SK-N-SH treated with all-trans-retinoic acid at 6 μM for 48 hours (cell line): ENCODE results near the gene TFAM.

Source experiments
- ATAC-seq: fragments of 200-7000 bp; cut with Tn5 transposase; 3 replicates; pipeline ENCODE4 v1.9.1; 2020; ENCODE audit warnings: mild to moderate bottlenecking, moderate library complexity
- ARNTL ChIP-seq: fragments of 450-650 bp; formaldehyde crosslinking; IDR thresholded peaks from 2 replicates; pipeline ENCODE4 v1.5.0; 2020; ENCODE audit warnings: low read depth, mild to moderate bottlenecking, moderate library complexity, borderline replicate concordance
- BACH2 ChIP-seq: fragments of 250-450 bp; sonication (Bioruptor Pico); IDR thresholded peaks from 2 replicates; pipeline ENCODE4 v1.9.0; 2021; ENCODE audit warnings: mild to moderate bottlenecking, borderline replicate concordance
- CSDC2 ChIP-seq: fragments of 250-450 bp; sonication (Bioruptor Pico); IDR thresholded peaks from 2 replicates; pipeline ENCODE4 v1.5.0; 2020; ENCODE audit warnings: mild to moderate bottlenecking, moderate library complexity
- CSRNP3 ChIP-seq: fragments of 250-450 bp; sonication (Bioruptor Pico); IDR thresholded peaks from 2 replicates; pipeline ENCODE4 v1.5.1; 2021; ENCODE audit warnings: mild to moderate bottlenecking, moderate library complexity
- ESRRG ChIP-seq: fragments of 250-450 bp; sonication (Bioruptor Pico); IDR thresholded peaks from 2 replicates; pipeline ENCODE4 v1.6.1; 2021; ENCODE audit warnings: mild to moderate bottlenecking
- GLIS3 ChIP-seq: fragments of 250-450 bp; sonication (Bioruptor Pico); IDR thresholded peaks from 2 replicates; pipeline ENCODE4 v1.5.0; 2020; ENCODE audit warnings: mild to moderate bottlenecking, moderate library complexity
- ISL1 ChIP-seq: fragments of 250-450 bp; sonication (Bioruptor Pico); IDR thresholded peaks from 2 replicates; pipeline ENCODE4 v2.1.2; 2022; ENCODE audit warnings: mild to moderate bottlenecking, moderate library complexity
- OSR1 ChIP-seq: fragments of 250-450 bp; sonication (Bioruptor Pico); IDR thresholded peaks from 2 replicates; pipeline ENCODE4 v1.8.0; 2022; ENCODE audit warnings: moderate library complexity, mild to moderate bottlenecking, inconsistent platforms
- POU6F1 ChIP-seq: fragments of 250-450 bp; sonication (Bioruptor Pico); IDR thresholded peaks from 2 replicates; pipeline ENCODE4 v1.8.0; 2021; ENCODE audit warnings: low read depth, mild to moderate bottlenecking, moderate library complexity, borderline replicate concordance
- RARB ChIP-seq: fragments of 250-450 bp; sonication (Bioruptor Pico); IDR thresholded peaks from 2 replicates; pipeline ENCODE4 v1.8.0; 2021; ENCODE audit warnings: mild to moderate bottlenecking, moderate library complexity
- SNAI2 ChIP-seq: fragments of 250-450 bp; sonication (Bioruptor Pico); IDR thresholded peaks from 2 replicates; pipeline ENCODE4 v1.5.0; 2020; ENCODE audit warnings: mild to moderate bottlenecking, moderate library complexity
- TCF4 ChIP-seq: fragments of 250-450 bp; sonication (Bioruptor Pico); IDR thresholded peaks from 2 replicates; pipeline ENCODE4 v1.8.0; 2021; ENCODE audit warnings: mild to moderate bottlenecking, moderate library complexity, borderline replicate concordance
- TOX ChIP-seq: fragments of 250-450 bp; sonication (Bioruptor Pico); IDR thresholded peaks from 2 replicates; pipeline ENCODE4 v1.8.0; 2021; ENCODE audit warnings: mild to moderate bottlenecking, moderate library complexity, borderline replicate concordance
- TSHZ2 ChIP-seq: fragments of 250-450 bp; sonication (Bioruptor Pico); IDR thresholded peaks from 2 replicates; pipeline ENCODE4 v1.5.0; 2020; ENCODE audit warnings: mild to moderate bottlenecking, moderate library complexity
- ZC3H10 ChIP-seq: fragments of 250-450 bp; sonication (Bioruptor Pico); IDR thresholded peaks from 2 replicates; pipeline ENCODE4 v1.5.1; 2021; ENCODE audit warnings: mild to moderate bottlenecking, moderate library complexity
- ZFP30 ChIP-seq: fragments of 450-650 bp; formaldehyde crosslinking; IDR thresholded peaks from 2 replicates; pipeline ENCODE4 v1.5.0; 2022; ENCODE audit warnings: mild to moderate bottlenecking, moderate library complexity
- ZNF565 ChIP-seq: fragments of 450-650 bp; formaldehyde crosslinking; conservative IDR thresholded peaks from 2 replicates; pipeline ENCODE4 v1.5.0; 2020; ENCODE audit warnings: low read depth, mild to moderate bottlenecking, moderate library complexity
- ZNF70 ChIP-seq: fragments of 450-650 bp; formaldehyde crosslinking; IDR thresholded peaks from 2 replicates; pipeline ENCODE4 v1.5.0; 2020; ENCODE audit warnings: mild to moderate bottlenecking, moderate library complexity
- ZNF8 ChIP-seq: fragments of 450-650 bp; formaldehyde crosslinking; IDR thresholded peaks from 2 replicates; pipeline ENCODE4 v1.5.0; 2020; ENCODE audit warnings: mild to moderate bottlenecking, moderate library complexity

Gene TFAM

GRCh38 chr10:58399410-58399809, 14.2 kb downstream of the TFAM start:
- TF ChIP-seq GLIS3 (CRISPR knock-in tag) = no peak
- no peak for TF ChIP-seq ARNTL (CRISPR knock-in tag)
- TF ChIP-seq TCF4 = no peak
- TF ChIP-seq POU6F1 (CRISPR knock-in tag) = no peak
- no peak for ATAC-seq

GRCh38 chr10:58400609-58401008, 15.4 kb downstream of the TFAM start:
- no peak for TF ChIP-seq POU6F1 (CRISPR knock-in tag)
- no peak for TF ChIP-seq ESRRG (CRISPR knock-in tag)
- TF ChIP-seq ZNF70 (CRISPR knock-in tag) = no peak
- no peak for TF ChIP-seq CSRNP3 (CRISPR knock-in tag)
- no peak for TF ChIP-seq ZNF565 (CRISPR knock-in tag)
- no peak for TF ChIP-seq ZC3H10 (CRISPR knock-in tag)
- no peak for TF ChIP-seq ZFP30 (CRISPR knock-in tag)
- TF ChIP-seq ARNTL (CRISPR knock-in tag) = no peak
- no peak for TF ChIP-seq TOX
- TF ChIP-seq TSHZ2 (CRISPR knock-in tag) = no peak
- no peak for TF ChIP-seq ISL1 (CRISPR knock-in tag)
- ATAC-seq = no peak

- no peak for TF ChIP-seq RARB (CRISPR knock-in tag)
- no peak for TF ChIP-seq CSDC2 (CRISPR knock-in tag)
- no peak for TF ChIP-seq SNAI2
- no peak for TF ChIP-seq CSRNP3 (CRISPR knock-in tag)
- TF ChIP-seq GLIS3 (CRISPR knock-in tag) = no peak
- no peak for TF ChIP-seq OSR1 (CRISPR knock-in tag)
- no peak for TF ChIP-seq BACH2 (CRISPR knock-in tag)
- no peak for TF ChIP-seq TSHZ2 (CRISPR knock-in tag)
- no peak for TF ChIP-seq ZNF8 (CRISPR knock-in tag)
- TF ChIP-seq ZFP30 (CRISPR knock-in tag) = no peak
These were observed 18.8 kb downstream of the TFAM start for GRCh38 chr10:58404001-58404400.

More at GRCh38 chr10:58404001-58404400, 18.8 kb downstream of the TFAM start:
- no peak for ATAC-seq
